ENCODE measurements around the gene MIPEP.

GRCh38 chr13:23820530-23820929 is 68.7 kb downstream of the MIPEP start:
- TF ChIP-seq MAX (IDR thresholded peaks at IDR 0.05; ENCODE audit: low read depth, low read length), result no peak
- TF ChIP-seq CTCF (IDR thresholded peaks at IDR 0.05; ENCODE audit: low read depth, low read length), result no peak
- TF ChIP-seq POLR2A (IDR thresholded peaks at IDR 0.05; ENCODE audit: extremely low read depth, insufficient read length), result no peak
